Measurements from ENCODE around the gene CCL27. TPM values are rescaled to one million over a fixed set of nuclear protein-coding genes. Genes with fewer than 3 reads are reported as not detected.

CCL27 gene
- total and polyA plus RNA-seq, 2 of the 8 experiments (the other 6 are each of a cell fraction or from before 2014, with no cell fraction given), result 0.42 TPM; not detected in 1

GRCh38 chr9:34691936-34692315 is 29.5 kb upstream of the CCL27 start (continued):
- TF ChIP-seq, protein P1, sequence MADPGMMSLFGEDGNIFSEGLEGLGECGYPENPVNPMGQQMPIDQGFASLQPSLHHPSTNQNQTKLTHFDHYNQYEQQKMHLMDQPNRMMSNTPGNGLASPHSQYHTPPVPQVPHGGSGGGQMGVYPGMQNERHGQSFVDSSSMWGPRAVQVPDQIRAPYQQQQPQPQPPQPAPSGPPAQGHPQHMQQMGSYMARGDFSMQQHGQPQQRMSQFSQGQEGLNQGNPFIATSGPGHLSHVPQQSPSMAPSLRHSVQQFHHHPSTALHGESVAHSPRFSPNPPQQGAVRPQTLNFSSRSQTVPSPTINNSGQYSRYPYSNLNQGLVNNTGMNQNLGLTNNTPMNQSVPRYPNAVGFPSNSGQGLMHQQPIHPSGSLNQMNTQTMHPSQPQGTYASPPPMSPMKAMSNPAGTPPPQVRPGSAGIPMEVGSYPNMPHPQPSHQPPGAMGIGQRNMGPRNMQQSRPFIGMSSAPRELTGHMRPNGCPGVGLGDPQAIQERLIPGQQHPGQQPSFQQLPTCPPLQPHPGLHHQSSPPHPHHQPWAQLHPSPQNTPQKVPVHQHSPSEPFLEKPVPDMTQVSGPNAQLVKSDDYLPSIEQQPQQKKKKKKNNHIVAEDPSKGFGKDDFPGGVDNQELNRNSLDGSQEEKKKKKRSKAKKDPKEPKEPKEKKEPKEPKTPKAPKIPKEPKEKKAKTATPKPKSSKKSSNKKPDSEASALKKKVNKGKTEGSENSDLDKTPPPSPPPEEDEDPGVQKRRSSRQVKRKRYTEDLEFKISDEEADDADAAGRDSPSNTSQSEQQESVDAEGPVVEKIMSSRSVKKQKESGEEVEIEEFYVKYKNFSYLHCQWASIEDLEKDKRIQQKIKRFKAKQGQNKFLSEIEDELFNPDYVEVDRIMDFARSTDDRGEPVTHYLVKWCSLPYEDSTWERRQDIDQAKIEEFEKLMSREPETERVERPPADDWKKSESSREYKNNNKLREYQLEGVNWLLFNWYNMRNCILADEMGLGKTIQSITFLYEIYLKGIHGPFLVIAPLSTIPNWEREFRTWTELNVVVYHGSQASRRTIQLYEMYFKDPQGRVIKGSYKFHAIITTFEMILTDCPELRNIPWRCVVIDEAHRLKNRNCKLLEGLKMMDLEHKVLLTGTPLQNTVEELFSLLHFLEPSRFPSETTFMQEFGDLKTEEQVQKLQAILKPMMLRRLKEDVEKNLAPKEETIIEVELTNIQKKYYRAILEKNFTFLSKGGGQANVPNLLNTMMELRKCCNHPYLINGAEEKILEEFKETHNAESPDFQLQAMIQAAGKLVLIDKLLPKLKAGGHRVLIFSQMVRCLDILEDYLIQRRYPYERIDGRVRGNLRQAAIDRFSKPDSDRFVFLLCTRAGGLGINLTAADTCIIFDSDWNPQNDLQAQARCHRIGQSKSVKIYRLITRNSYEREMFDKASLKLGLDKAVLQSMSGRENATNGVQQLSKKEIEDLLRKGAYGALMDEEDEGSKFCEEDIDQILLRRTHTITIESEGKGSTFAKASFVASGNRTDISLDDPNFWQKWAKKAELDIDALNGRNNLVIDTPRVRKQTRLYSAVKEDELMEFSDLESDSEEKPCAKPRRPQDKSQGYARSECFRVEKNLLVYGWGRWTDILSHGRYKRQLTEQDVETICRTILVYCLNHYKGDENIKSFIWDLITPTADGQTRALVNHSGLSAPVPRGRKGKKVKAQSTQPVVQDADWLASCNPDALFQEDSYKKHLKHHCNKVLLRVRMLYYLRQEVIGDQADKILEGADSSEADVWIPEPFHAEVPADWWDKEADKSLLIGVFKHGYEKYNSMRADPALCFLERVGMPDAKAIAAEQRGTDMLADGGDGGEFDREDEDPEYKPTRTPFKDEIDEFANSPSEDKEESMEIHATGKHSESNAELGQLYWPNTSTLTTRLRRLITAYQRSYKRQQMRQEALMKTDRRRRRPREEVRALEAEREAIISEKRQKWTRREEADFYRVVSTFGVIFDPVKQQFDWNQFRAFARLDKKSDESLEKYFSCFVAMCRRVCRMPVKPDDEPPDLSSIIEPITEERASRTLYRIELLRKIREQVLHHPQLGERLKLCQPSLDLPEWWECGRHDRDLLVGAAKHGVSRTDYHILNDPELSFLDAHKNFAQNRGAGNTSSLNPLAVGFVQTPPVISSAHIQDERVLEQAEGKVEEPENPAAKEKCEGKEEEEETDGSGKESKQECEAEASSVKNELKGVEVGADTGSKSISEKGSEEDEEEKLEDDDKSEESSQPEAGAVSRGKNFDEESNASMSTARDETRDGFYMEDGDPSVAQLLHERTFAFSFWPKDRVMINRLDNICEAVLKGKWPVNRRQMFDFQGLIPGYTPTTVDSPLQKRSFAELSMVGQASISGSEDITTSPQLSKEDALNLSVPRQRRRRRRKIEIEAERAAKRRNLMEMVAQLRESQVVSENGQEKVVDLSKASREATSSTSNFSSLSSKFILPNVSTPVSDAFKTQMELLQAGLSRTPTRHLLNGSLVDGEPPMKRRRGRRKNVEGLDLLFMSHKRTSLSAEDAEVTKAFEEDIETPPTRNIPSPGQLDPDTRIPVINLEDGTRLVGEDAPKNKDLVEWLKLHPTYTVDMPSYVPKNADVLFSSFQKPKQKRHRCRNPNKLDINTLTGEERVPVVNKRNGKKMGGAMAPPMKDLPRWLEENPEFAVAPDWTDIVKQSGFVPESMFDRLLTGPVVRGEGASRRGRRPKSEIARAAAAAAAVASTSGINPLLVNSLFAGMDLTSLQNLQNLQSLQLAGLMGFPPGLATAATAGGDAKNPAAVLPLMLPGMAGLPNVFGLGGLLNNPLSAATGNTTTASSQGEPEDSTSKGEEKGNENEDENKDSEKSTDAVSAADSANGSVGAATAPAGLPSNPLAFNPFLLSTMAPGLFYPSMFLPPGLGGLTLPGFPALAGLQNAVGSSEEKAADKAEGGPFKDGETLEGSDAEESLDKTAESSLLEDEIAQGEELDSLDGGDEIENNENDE (IDR thresholded peaks at IDR 0.05; ENCODE audit: insufficient replicate concordance, low read length), result no peak
- no peak for TF ChIP-seq CHD1 (IDR thresholded peaks at IDR 0.05; ENCODE audit: low read depth, low read length)
- TF ChIP-seq HDAC2 (IDR thresholded peaks at IDR 0.05; ENCODE audit: borderline replicate concordance in 1 of 2, low read depth in 2 of 2, low read length in 2 of 2), result no peak
- TF ChIP-seq RFX5 (IDR thresholded peaks at IDR 0.05; ENCODE audit: borderline replicate concordance, low read depth, low read length), result no peak
- no peak for TF ChIP-seq POLR2AphosphoS5 (IDR thresholded peaks at IDR 0.05; ENCODE audit: low read depth, low read length)
- TF ChIP-seq CTCF (IDR thresholded peaks at IDR 0.05; ENCODE audit: control extremely low read depth in 1 of 3, insufficient read depth in 1 of 3, low read depth in 1 of 3, low read length in 3 of 3), result no peak
- no peak for TF ChIP-seq GTF2F1 (IDR thresholded peaks at IDR 0.05; ENCODE audit: borderline replicate concordance, low read depth, low read length)
- TF ChIP-seq SIRT6 (IDR thresholded peaks at IDR 0.05; ENCODE audit: low read length), result no peak
- TF ChIP-seq EP300 (IDR thresholded peaks at IDR 0.05; ENCODE audit: borderline replicate concordance in 1 of 2, low read depth in 2 of 2, low read length in 2 of 2), result no peak

Measured in H1 (cell line).